HG03342 (cell line): ENCODE measurements around the gene SGO1.

Experiments used
- ATAC-seq: cut with Tn5 transposase; IDR thresholded peaks from one replicate; pipeline ENCODE4 v1.9.1; 2021; ENCODE audit warnings: mild to moderate bottlenecking, moderate library complexity; ENCODE audit not compliant: unreplicated experiment

Gene SGO1

GRCh38 chr3:20160230-20160629 is 25.8 kb downstream of the SGO1 start:
- ATAC-seq = no peak

- no peak for ATAC-seq
These were observed 31.1 kb downstream of the SGO1 start for GRCh38 chr3:20154928-20155327.

GRCh38 chr3:20154078-20154477 is 31.9 kb downstream of the SGO1 start:
- no peak for ATAC-seq

GRCh38 chr3:20148466-20148865 is 37.5 kb downstream of the SGO1 start:
- ATAC-seq = no peak

- no peak for ATAC-seq
These were observed 38.6 kb downstream of the SGO1 start for GRCh38 chr3:20147361-20147760.

GRCh38 chr3:20146301-20146700 is 39.7 kb downstream of the SGO1 start:
- ATAC-seq = no peak

GRCh38 chr3:20145874-20146273 is 40.1 kb downstream of the SGO1 start:
- no peak for ATAC-seq

- ATAC-seq = no peak
These were observed 42.5 kb downstream of the SGO1 start for GRCh38 chr3:20143519-20143918.

- ATAC-seq = no peak
These were observed 43.5 kb downstream of the SGO1 start for GRCh38 chr3:20142517-20142916.

- ATAC-seq = no peak
These were observed 44.2 kb downstream of the SGO1 start for GRCh38 chr3:20141851-20142250.

GRCh38 chr3:20141316-20141715 is 44.7 kb downstream of the SGO1 start:
- no peak for ATAC-seq

GRCh38 chr3:20140881-20141280 is 45.1 kb downstream of the SGO1 start:
- no peak for ATAC-seq

GRCh38 chr3:20137647-20138046 is 48.4 kb downstream of the SGO1 start:
- no peak for ATAC-seq

- no peak for ATAC-seq
These were observed 49.8 kb downstream of the SGO1 start for GRCh38 chr3:20136231-20136630.

GRCh38 chr3:20130106-20130505 is 55.9 kb downstream of the SGO1 start:
- no peak for ATAC-seq

GRCh38 chr3:20128358-20128757 is 57.6 kb downstream of the SGO1 start:
- no peak for ATAC-seq

- peak; percentile 100 for ATAC-seq
These were observed 60.1 kb downstream of the SGO1 start for GRCh38 chr3:20125897-20126296.

- no peak for ATAC-seq
These were observed 60.7 kb downstream of the SGO1 start for GRCh38 chr3:20125289-20125688.

- no peak for ATAC-seq
These were observed 62.8 kb downstream of the SGO1 start for GRCh38 chr3:20123131-20123652.

- no peak for ATAC-seq
These were observed 64.9 kb downstream of the SGO1 start for GRCh38 chr3:20121088-20121487.
